Smooth muscle cell of the coronary artery (primary cell): ENCODE data around the gene PEAK1. TPM values are rescaled to one million over a fixed set of nuclear protein-coding genes. Genes with fewer than 3 reads are reported as not detected.

Experiments
- total RNA-seq: library from RNA; depleted of rRNA; stranded (reverse); fragments of >200 nt; gene quantifications from 2 replicates; pipeline ENCODE4 v1.2.3, GENCODE V29; 2014; ENCODE audit warnings: low replicate concordance

The PEAK1 gene, protein sequence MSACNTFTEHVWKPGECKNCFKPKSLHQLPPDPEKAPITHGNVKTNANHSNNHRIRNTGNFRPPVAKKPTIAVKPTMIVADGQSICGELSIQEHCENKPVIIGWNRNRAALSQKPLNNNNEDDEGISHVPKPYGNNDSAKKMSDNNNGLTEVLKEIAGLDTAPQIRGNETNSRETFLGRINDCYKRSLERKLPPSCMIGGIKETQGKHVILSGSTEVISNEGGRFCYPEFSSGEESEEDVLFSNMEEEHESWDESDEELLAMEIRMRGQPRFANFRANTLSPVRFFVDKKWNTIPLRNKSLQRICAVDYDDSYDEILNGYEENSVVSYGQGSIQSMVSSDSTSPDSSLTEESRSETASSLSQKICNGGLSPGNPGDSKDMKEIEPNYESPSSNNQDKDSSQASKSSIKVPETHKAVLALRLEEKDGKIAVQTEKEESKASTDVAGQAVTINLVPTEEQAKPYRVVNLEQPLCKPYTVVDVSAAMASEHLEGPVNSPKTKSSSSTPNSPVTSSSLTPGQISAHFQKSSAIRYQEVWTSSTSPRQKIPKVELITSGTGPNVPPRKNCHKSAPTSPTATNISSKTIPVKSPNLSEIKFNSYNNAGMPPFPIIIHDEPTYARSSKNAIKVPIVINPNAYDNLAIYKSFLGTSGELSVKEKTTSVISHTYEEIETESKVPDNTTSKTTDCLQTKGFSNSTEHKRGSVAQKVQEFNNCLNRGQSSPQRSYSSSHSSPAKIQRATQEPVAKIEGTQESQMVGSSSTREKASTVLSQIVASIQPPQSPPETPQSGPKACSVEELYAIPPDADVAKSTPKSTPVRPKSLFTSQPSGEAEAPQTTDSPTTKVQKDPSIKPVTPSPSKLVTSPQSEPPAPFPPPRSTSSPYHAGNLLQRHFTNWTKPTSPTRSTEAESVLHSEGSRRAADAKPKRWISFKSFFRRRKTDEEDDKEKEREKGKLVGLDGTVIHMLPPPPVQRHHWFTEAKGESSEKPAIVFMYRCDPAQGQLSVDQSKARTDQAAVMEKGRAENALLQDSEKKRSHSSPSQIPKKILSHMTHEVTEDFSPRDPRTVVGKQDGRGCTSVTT (N-terminal part only)
- total RNA-seq = 48.3 and 74.3 TPM in 2 replicates

GRCh38 chr15:77419836-77420609, at the start of gene PEAK1:
Gene PEAK1 (minus strand): TSS chr15:77420104. CDS start chr15:77181926, 238,178 bp downstream.

DNA sequence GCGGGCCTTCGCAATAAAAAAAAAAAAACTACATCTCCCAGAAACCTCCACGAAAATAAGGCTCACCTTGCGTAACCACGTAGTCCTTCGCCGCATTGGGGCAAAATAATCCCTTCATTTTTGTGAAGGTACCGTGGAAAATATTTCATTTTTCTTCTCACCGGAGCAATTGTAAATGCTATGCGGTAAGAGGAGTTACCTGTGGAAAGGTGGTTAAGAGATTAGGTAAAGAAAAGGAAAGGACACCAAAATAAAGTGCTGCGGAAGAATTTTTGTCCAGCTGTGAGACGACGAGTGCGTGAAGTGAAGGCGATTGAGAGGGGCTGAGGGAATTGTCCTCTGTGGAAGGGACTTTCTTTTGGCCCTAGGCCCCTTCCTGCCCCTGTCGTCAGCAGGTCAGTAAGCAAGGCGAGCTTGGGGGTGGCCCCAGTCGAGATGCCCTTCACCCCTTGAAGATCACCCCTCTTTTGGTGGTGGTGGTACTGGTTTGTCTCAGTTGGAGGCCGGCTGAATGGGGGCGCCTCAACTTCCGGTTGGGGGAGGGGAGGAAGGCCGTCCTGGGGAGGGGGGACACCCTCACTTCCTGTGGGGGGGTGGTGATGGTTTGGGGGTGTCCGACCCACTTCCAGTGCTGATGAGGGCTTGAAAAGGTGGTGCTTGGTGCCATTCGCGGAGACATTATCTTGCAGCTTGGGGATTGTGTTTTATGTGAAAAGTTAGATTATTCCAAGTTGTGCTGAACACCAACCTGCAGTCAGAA, 886 bp upstream of the PEAK1 start, which contains the start of gene HMG20A:
Gene HMG20A (plus strand): TSS at position 279 of the 760 bp plus-strand sequence. CDS start 37,520 bp downstream, outside the sequence.

GRCh38 chr15:77070495-77071304, 349.2 kb downstream of the PEAK1 start, which contains the start of gene TSPAN3:
Gene TSPAN3 (minus strand): TSS chr15:77071109. CDS start chr15:77070954, 155 bp downstream.

Other genes starting within 250 kb of the PEAK1 start
- 18.5 and 24.6 TPM in 2 replicates for gene HMG20A, start 784 bp upstream of the PEAK1 start, total RNA-seq
- not detected in 2 replicates for gene LINGO1, start 212.8 kb upstream of the PEAK1 start, total RNA-seq